ENCODE data around the gene OSBPL1A. TPM values are rescaled to one million over a fixed set of nuclear protein-coding genes. Genes with fewer than 3 reads are reported as not detected.

Gene OSBPL1A
- total and polyA plus RNA-seq, 11 donors = 32.8 to 85.4 (median 71.0) TPM

DNA sequence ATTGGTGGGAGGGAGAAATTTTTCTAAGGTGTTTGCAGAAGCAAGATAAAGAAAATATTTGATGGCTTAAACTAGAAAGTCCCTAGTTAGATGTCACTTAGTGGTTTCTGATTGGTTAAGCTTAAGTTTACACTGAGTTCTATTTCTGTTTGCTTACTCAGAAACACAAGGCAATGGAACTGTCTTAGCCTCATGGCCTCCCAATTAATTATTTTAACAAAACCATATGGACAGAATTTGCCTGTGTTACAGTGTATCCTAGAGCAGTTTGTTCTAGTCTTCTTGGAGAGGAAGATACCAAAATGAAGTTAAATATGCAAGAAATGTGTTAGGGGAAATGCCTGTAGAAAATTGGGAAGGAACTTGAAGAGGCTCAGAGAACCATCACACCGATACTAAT, 24.2 kb upstream of the OSBPL1A start:
- intact Hi-C loops (cut with DNase I) = loop anchor here in 2 of 10 donors (10.0 kb wide), 2 partner anchors 147 to 237 kb away; no protein-coding TSS in a partner anchor
- Histone ChIP-seq H3K27me3 (peaks cover 0 to 74% (median 12%) of the 10 kb centered on the region in 9 donors), H3K27ac (no peak overlapping the region), H3K36me3 (no peaks in the 10 kb centered on the region), H3K9me3 (no peaks in the 10 kb centered on the region), H3K4me1 (peaks cover 0 to 4% (median 0%) of the 10 kb centered on the region in 12 donors), H3K4me3 (no peak overlapping the region)
- DNase-seq = no peak
- TF ChIP-seq POLR2A (IDR thresholded peaks at IDR 0.05) = no peak
- TF ChIP-seq, protein P1, sequence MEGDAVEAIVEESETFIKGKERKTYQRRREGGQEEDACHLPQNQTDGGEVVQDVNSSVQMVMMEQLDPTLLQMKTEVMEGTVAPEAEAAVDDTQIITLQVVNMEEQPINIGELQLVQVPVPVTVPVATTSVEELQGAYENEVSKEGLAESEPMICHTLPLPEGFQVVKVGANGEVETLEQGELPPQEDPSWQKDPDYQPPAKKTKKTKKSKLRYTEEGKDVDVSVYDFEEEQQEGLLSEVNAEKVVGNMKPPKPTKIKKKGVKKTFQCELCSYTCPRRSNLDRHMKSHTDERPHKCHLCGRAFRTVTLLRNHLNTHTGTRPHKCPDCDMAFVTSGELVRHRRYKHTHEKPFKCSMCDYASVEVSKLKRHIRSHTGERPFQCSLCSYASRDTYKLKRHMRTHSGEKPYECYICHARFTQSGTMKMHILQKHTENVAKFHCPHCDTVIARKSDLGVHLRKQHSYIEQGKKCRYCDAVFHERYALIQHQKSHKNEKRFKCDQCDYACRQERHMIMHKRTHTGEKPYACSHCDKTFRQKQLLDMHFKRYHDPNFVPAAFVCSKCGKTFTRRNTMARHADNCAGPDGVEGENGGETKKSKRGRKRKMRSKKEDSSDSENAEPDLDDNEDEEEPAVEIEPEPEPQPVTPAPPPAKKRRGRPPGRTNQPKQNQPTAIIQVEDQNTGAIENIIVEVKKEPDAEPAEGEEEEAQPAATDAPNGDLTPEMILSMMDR (IDR thresholded peaks at IDR 0.05) = no peak
- no peak for ATAC-seq
- WGBS, 4 donors = 61 to 85% (median 78%) methylated on average over 1 of the region's 1 CpG

GRCh38 chr18:24420551-24420950, 22.9 kb upstream of the OSBPL1A start:
- peaks cover 0 to 74% (median 12%) of the 10 kb centered on the region in 9 donors for H3K27me3 ChIP-seq
- H3K27ac ChIP-seq = no peak overlapping the region
- DNase-seq (no peak), ATAC-seq (no peak)
- WGBS, 4 donors = 88 to 96% (median 91%) methylated on average over 4 of the region's 4 CpGs
- TF ChIP-seq, protein P1 (IDR thresholded peaks at IDR 0.05) = no peak
- TF ChIP-seq POLR2A (IDR thresholded peaks at IDR 0.05) = no peak
- no peak overlapping the region for H3K4me3 ChIP-seq
- intact Hi-C loops (cut with DNase I) = loop anchor here in 2 of 10 donors (10.0 kb wide), 2 partner anchors 146 to 236 kb away; no protein-coding TSS in a partner anchor
- no peaks in the 10 kb centered on the region for H3K36me3 ChIP-seq
- no peaks in the 10 kb centered on the region for H3K9me3 ChIP-seq
- no peaks in the 10 kb centered on the region for H3K4me1 ChIP-seq

DNA sequence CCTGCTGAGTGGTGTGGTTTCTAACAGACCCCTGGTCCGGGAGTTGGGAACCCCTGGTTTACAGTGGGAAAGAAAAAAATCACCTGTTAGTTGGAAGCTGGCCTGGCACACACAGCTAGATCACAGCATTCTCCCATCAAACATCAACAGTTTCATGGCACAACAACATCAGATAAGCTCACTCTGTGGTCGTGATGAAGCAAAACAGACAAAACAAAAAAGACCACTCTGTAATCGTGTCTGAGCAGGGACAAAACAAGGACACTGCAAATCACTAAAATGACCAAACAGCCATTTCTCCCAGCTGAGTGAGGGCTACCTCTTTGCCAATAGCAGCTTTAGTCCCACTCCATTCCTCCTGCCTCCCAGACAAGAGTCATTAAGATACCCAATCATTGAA, 19.9 kb upstream of the OSBPL1A start:
- H3K9me3 ChIP-seq = no peaks in the 10 kb centered on the region
- peaks cover 0 to 46% (median 8%) of the 10 kb centered on the region in 9 donors for H3K27me3 ChIP-seq
- H3K27ac ChIP-seq = no peak overlapping the region
- TF ChIP-seq, protein P1 (IDR thresholded peaks at IDR 0.05) = no peak
- DNase-seq (no peak), ATAC-seq (no peak)
- no peak overlapping the region for H3K4me3 ChIP-seq
- no peaks in the 10 kb centered on the region for H3K36me3 ChIP-seq
- intact Hi-C loops (cut with DNase I) = loop anchor here in 2 of 10 donors (10.0 kb wide), 2 partner anchors 53 to 57 kb away; no protein-coding TSS in a partner anchor
- H3K4me1 ChIP-seq = no peaks in the 10 kb centered on the region
- WGBS, 4 donors = 20 to 33% (median 25%) methylated on average over 3 of the region's 3 CpGs

- Histone ChIP-seq H3K4me3 (no peak overlapping the region), H3K9me3 (no peaks in the 10 kb centered on the region), H3K27ac (no peak overlapping the region), H3K4me1 (no peaks in the 10 kb centered on the region), H3K27me3 (peaks cover 0 to 26% (median 5%) of the 10 kb centered on the region in 9 donors), H3K36me3 (no peaks in the 10 kb centered on the region)
- intact Hi-C loops (cut with DNase I) = loop anchor here in 3 of 10 donors (5.0 to 10.0 kb wide), 3 partner anchors 50 to 60 kb away; no protein-coding TSS in a partner anchor
- DNase-seq (no peak), ATAC-seq (no peak)
- 84 to 87% (median 85%) methylated on average over 3 of the region's 3 CpGs for WGBS, 4 donors
- no peak for TF ChIP-seq POLR2A (IDR thresholded peaks at IDR 0.05)
- TF ChIP-seq, protein P1 (IDR thresholded peaks at IDR 0.05) = no peak
These were observed 16.9 kb upstream of the OSBPL1A start for GRCh38 chr18:24414349-24415003.

All from heart left ventricle (tissue), 16 donors.